Activated CD4-positive, alpha-beta T cell treated with anti-CD3 and anti-CD28 coated beads, Interleukin-10, Interleukin-2, amounts not matched to agents 100 ng/mL and 50 ng/mL, durations not matched to agents 16 hours and 8 hours (primary cell): ENCODE results near the gene GSTP1.
A peak's percentile ranks its signal among the peaks of the same experiment; 100 is the strongest.
"Not testable (repeated sequence)": the region's sequence is repeated elsewhere in the genome, so short reads cannot be mapped to it uniquely, and the experiment has no call there.

ENCODE experiments used
- DNase-seq: peaks from one replicate; pipeline ENCODE4 v3.0.0-alpha.2; 2020

Gene GSTP1

GRCh38 chr11:67599149-67599548 is 15.5 kb downstream of the GSTP1 start:
- no peak for DNase-seq

- DNase-seq = no peak
These were observed 16.9 kb downstream of the GSTP1 start for GRCh38 chr11:67600324-67601029.

GRCh38 chr11:67601098-67601497 is 17.5 kb downstream of the GSTP1 start:
- DNase-seq = no peak

- not testable (repeated sequence) for DNase-seq
These were observed 20.5 kb downstream of the GSTP1 start for GRCh38 chr11:67604119-67604518.

- no peak for DNase-seq
These were observed 21.2 kb downstream of the GSTP1 start for GRCh38 chr11:67604815-67605214.

- DNase-seq = no peak
These were observed 21.8 kb downstream of the GSTP1 start for GRCh38 chr11:67605231-67606011.

GRCh38 chr11:67606093-67606491 is 22.5 kb downstream of the GSTP1 start:
- no peak for DNase-seq

GRCh38 chr11:67606492-67607295 is 23.1 kb downstream of the GSTP1 start, which contains the start of gene NDUFV1:
TSS of gene NDUFV1 (plus strand) at chr11:67606936. CDS start at chr11:67607005, 69 bp downstream.
- peak; percentile 98 for DNase-seq

- no peak for DNase-seq
These were observed 23.9 kb downstream of the GSTP1 start for GRCh38 chr11:67607507-67607906.

- DNase-seq = no peak
These were observed 24.9 kb downstream of the GSTP1 start for GRCh38 chr11:67608486-67608885.

- no peak for DNase-seq
These were observed 25.7 kb downstream of the GSTP1 start for GRCh38 chr11:67609316-67609715.

- no peak for DNase-seq
These were observed 26.8 kb downstream of the GSTP1 start for GRCh38 chr11:67610302-67610868.

- no peak for DNase-seq
These were observed 27.6 kb downstream of the GSTP1 start for GRCh38 chr11:67611165-67611564.

GRCh38 chr11:67611704-67612587 is 28.3 kb downstream of the GSTP1 start:
- DNase-seq = no peak

GRCh38 chr11:67612751-67613150 is 29.1 kb downstream of the GSTP1 start:
- DNase-seq = no peak

- DNase-seq = no peak
These were observed 29.8 kb downstream of the GSTP1 start for GRCh38 chr11:67613313-67613959.

GRCh38 chr11:67613960-67614715 is 30.5 kb downstream of the GSTP1 start:
- peak; percentile 88 for DNase-seq

- DNase-seq = peak; percentile 82
These were observed 31.4 kb downstream of the GSTP1 start for GRCh38 chr11:67614730-67615714.

GRCh38 chr11:67615728-67616430 is 32.3 kb downstream of the GSTP1 start:
- no peak for DNase-seq
